H1 (cell line): ENCODE results near the gene NLK. TPM values are rescaled to one million over a fixed set of nuclear protein-coding genes. Genes with fewer than 3 reads are reported as not detected.

Experiments
- CTCF ChIA-PET: fragments of 300-600 bp; sonication (Branson Sonifier 250); formaldehyde crosslinking; loops from one replicate; lab custom pipeline; 2021; ENCODE audit not compliant: partially characterized antibody; lab: Charles Lee
- POLR2A ChIA-PET: fragments of 300-600 bp; sonication (Branson Sonifier 250); formaldehyde crosslinking; loops from one replicate; lab custom pipeline; 2021; ENCODE audit warnings: inconsistent platforms; ENCODE audit not compliant: partially characterized antibody; lab: Charles Lee
- DNase-seq, 2 experiments: peaks; one replicate each; pipeline versions ENCODE4 v3.0.0 to v3.0.0-alpha.2; 2010 to 2022; ENCODE audit warnings: low spot score in 2 of 2, low read depth in 1 of 2, mixed read lengths in 1 of 2
- FAIRE-seq: peaks from 2 replicates; lab custom pipeline; 2011; peaks lifted over from hg19 to GRCh38; lab: Jason Lieb, UNC
- H2AFZ ChIP-seq: 2 replicates; pipeline ENCODE4 v1.8.1; 2012; ENCODE audit warnings: low read length, inconsistent platforms
- H2AK5ac ChIP-seq: 2 replicates; pipeline ENCODE4 v1.6.1; 2013; ENCODE audit warnings: low read depth, low read length
- H2BK120ac ChIP-seq: replicated peaks from 2 replicates; pipeline ENCODE3; 2013; ENCODE audit warnings: low read depth, low read length, inconsistent platforms
- H2BK12ac ChIP-seq: 2 replicates; pipeline ENCODE4 v1.6.1; 2013; ENCODE audit warnings: low read depth, low read length
- H2BK15ac ChIP-seq: 2 replicates; pipeline ENCODE4 v1.6.1; 2013; ENCODE audit warnings: low read length
- H2BK20ac ChIP-seq: 2 replicates; pipeline ENCODE4 v1.6.1; 2013; ENCODE audit warnings: low read length
- H2BK5ac ChIP-seq: 2 replicates; pipeline ENCODE4 v1.6.1; 2013; ENCODE audit warnings: low read depth, low read length
- H3K14ac ChIP-seq: 2 replicates; pipeline ENCODE4 v1.6.1; 2013; ENCODE audit warnings: inconsistent platforms; ENCODE audit not compliant: insufficient read length
- H3K18ac ChIP-seq: 2 replicates; pipeline ENCODE4 v1.6.1; 2013; ENCODE audit warnings: low read length; ENCODE audit errors: extremely low read depth
- H3K23ac ChIP-seq: 2 replicates; pipeline ENCODE4 v1.6.1; 2013; ENCODE audit warnings: inconsistent platforms; ENCODE audit not compliant: insufficient read length
- H3K23me2 ChIP-seq: 2 replicates; pipeline ENCODE4 v1.6.1; 2013; ENCODE audit warnings: low read depth, low read length
- H3K27ac ChIP-seq: 2 replicates; pipeline ENCODE4 v1.6.1; 2011; ENCODE audit warnings: low read depth, low read length, inconsistent platforms
- H3K27me3 ChIP-seq, 4 experiments: replicated peaks in 1 of 4; 1 replicate in 1 of 4; 2 replicates in 3 of 4; pipeline versions ENCODE4 v1.6.1 to v1.8.1; 2011 to 2013; ENCODE audit warnings: low read length in 3 of 4, mild to moderate bottlenecking in 3 of 4, inconsistent platforms in 2 of 4, mixed read lengths in 2 of 4, moderate library complexity in 1 of 4; ENCODE audit not compliant: control insufficient read depth in 3 of 4, insufficient read depth in 3 of 4; ENCODE audit errors: extremely low read depth in 1 of 4
- H3K36me3 ChIP-seq, 4 experiments: 2 replicates each; pipeline versions ENCODE4 v1.6.1 to v1.8.1; 2011 to 2013; ENCODE audit warnings: mild to moderate bottlenecking in 4 of 4, low read length in 3 of 4, moderate library complexity in 2 of 4, control low read depth in 1 of 4, inconsistent platforms in 1 of 4; ENCODE audit not compliant: insufficient read depth in 4 of 4, control insufficient read depth in 2 of 4
- H3K4ac ChIP-seq: replicated peaks from 2 replicates; pipeline ENCODE3; 2013; ENCODE audit warnings: low read length, low read depth, mixed read lengths, inconsistent platforms; ENCODE audit not compliant: insufficient read length
- H3K4me1 ChIP-seq, 4 experiments: replicated peaks in 1 of 4; 1 replicate in 1 of 4; 2 replicates in 3 of 4; pipeline versions ENCODE4 v1.6.1 to v1.8.1; 2011 to 2013; ENCODE audit warnings: low read length in 3 of 4, inconsistent platforms in 2 of 4, mixed read lengths in 1 of 4; ENCODE audit not compliant: insufficient read depth in 4 of 4, control insufficient read depth in 3 of 4
- H3K4me2 ChIP-seq, 2 experiments: 2 replicates each; pipeline versions ENCODE4 v1.6.1 to v1.8.1; 2011 to 2013; ENCODE audit warnings: low read depth in 2 of 2, low read length in 2 of 2, control low read depth in 1 of 2, inconsistent platforms in 1 of 2, mild to moderate bottlenecking in 1 of 2; ENCODE audit not compliant: insufficient read depth in 1 of 2
- H3K4me3 ChIP-seq, 4 experiments: fragments of 200-600, 300-600 bp in 1 of 4; sonication (generic), shearing (Covaris generic), sonication (Bioruptor Twin) in 1 of 4; 2 replicates each; pipeline versions ENCODE4 v1.5.1 to v1.8.1; 2011 to 2016; ENCODE audit warnings: low read length in 4 of 4, low read depth in 3 of 4, control low read depth in 2 of 4, inconsistent platforms in 2 of 4, mild to moderate bottlenecking in 2 of 4, mixed read lengths in 1 of 4, moderate library complexity in 1 of 4; ENCODE audit not compliant: insufficient read depth in 2 of 4; ENCODE audit errors: extremely low read depth in 1 of 4
- H3K56ac ChIP-seq: replicated peaks from 2 replicates; pipeline ENCODE3; 2013; ENCODE audit warnings: low read depth, mild to moderate bottlenecking, mixed read lengths, low read length, inconsistent platforms; ENCODE audit not compliant: insufficient read length
- H3K79me1 ChIP-seq: 2 replicates; pipeline ENCODE4 v1.6.1; 2013; ENCODE audit warnings: low read depth, low read length, control low read depth
- H3K79me2 ChIP-seq, 2 experiments: 2 replicates each; pipeline versions ENCODE4 v1.6.1 to v1.8.1; 2012 to 2013; ENCODE audit warnings: low read length in 2 of 2, mild to moderate bottlenecking in 2 of 2, inconsistent platforms in 1 of 2; ENCODE audit not compliant: insufficient read depth in 2 of 2, control insufficient read depth in 1 of 2
- H3K9ac ChIP-seq, 4 experiments: replicated peaks in 1 of 4; 1 replicate in 1 of 4; 2 replicates in 3 of 4; pipeline versions ENCODE4 v1.6.1 to v1.8.1; 2011 to 2013; ENCODE audit warnings: low read depth in 3 of 4, low read length in 3 of 4, control low read depth in 2 of 4, mild to moderate bottlenecking in 2 of 4, moderate library complexity in 2 of 4, inconsistent platforms in 1 of 4; ENCODE audit errors: extremely low read depth in 1 of 4
- H3K9me3 ChIP-seq, 2 experiments: 2 replicates each; pipeline versions ENCODE4 v1.6.1 to v1.8.1; 2012 to 2013; ENCODE audit warnings: mild to moderate bottlenecking in 2 of 2, moderate library complexity in 2 of 2, control low read depth in 1 of 2, inconsistent platforms in 1 of 2, low read depth in 1 of 2, low read length in 1 of 2, mixed read lengths in 1 of 2; ENCODE audit not compliant: insufficient read depth in 2 of 2
- H4K20me1 ChIP-seq, 2 experiments: replicated peaks in 1 of 2; 2 replicates each; pipeline versions ENCODE3 to v1.8.1; 2011 to 2013; ENCODE audit warnings: inconsistent platforms in 2 of 2, low read length in 2 of 2, mild to moderate bottlenecking in 1 of 2; ENCODE audit not compliant: insufficient read depth in 2 of 2, control insufficient read depth in 1 of 2
- H4K5ac ChIP-seq: 2 replicates; pipeline ENCODE4 v1.6.1; 2013; ENCODE audit warnings: low read length, low read depth, mixed read lengths, inconsistent platforms; ENCODE audit not compliant: insufficient read length
- H4K8ac ChIP-seq: 2 replicates; pipeline ENCODE4 v1.8.0; 2013; ENCODE audit warnings: mild to moderate bottlenecking, moderate library complexity, low read length, inconsistent platforms; ENCODE audit not compliant: insufficient read depth; ENCODE audit errors: extremely low read depth
- H4K91ac ChIP-seq: replicated peaks from 2 replicates; pipeline ENCODE3; 2013; ENCODE audit warnings: low read length, mixed read lengths, inconsistent platforms; ENCODE audit not compliant: insufficient read length
- BACH1 ChIP-seq: IDR thresholded peaks from 2 replicates; pipeline ENCODE4 v1.6.1; 2012; ENCODE audit warnings: low read length, improper control_type of control experiment
- CREB1 ChIP-seq: IDR thresholded peaks from 2 replicates; pipeline ENCODE4 v1.6.1; 2012; ENCODE audit warnings: inconsistent platforms
- EP300 ChIP-seq, 2 experiments: IDR thresholded peaks; 1 replicate in 1 of 2; 2 replicates in 1 of 2; pipeline ENCODE4 v1.6.1; 2011 to 2012; ENCODE audit warnings: low read depth in 2 of 2, low read length in 2 of 2, mild to moderate bottlenecking in 2 of 2, borderline replicate concordance in 1 of 2, inconsistent platforms in 1 of 2, moderate library complexity in 1 of 2
- KDM4A ChIP-seq: IDR thresholded peaks from one replicate; pipeline ENCODE4 v1.7.1; 2012; ENCODE audit warnings: low read depth, mild to moderate bottlenecking, moderate library complexity, low read length, inconsistent platforms; ENCODE audit not compliant: severe bottlenecking
- SP2 ChIP-seq: IDR thresholded peaks from 2 replicates; pipeline ENCODE4 v1.6.1; 2012; ENCODE audit warnings: mild to moderate bottlenecking, low read length, inconsistent platforms
- SRF ChIP-seq: IDR thresholded peaks from 2 replicates; pipeline ENCODE4 v1.6.1; 2011; ENCODE audit warnings: mild to moderate bottlenecking, low read depth, low read length, moderate library complexity
- TAF7 ChIP-seq: optimal IDR thresholded peaks from 2 replicates; pipeline ENCODE3; 2011; ENCODE audit warnings: low read depth, mild to moderate bottlenecking, inconsistent platforms, low read length, moderate library complexity, borderline replicate concordance
- USF2 ChIP-seq: IDR thresholded peaks from 2 replicates; pipeline ENCODE4 v1.6.1; 2011; ENCODE audit warnings: low read length, improper control_type of control experiment
- WGBS, 2 experiments: shearing (Covaris generic) in 1 of 2; methylation state at CpG; one replicate each; pipeline versions ENCODE4 v1.1.6 to v1.1.7; 2013 to 2015; ENCODE audit warnings: low lambda C conversion rate in 2 of 2, mixed read lengths in 2 of 2, inconsistent platforms in 1 of 2, low coverage in 1 of 2, missing lambda C conversion rate in 1 of 2; ENCODE audit not compliant: insufficient replicate concordance in 2 of 2, insufficient coverage in 1 of 2, insufficient read length in 1 of 2; ENCODE audit errors: extremely low coverage in 1 of 2, missing lambda C conversion rate in 1 of 2; 5-methylcytosine and 5-hydroxymethylcytosine counted together
- polyA plus RNA-seq, 7 experiments: library from polyadenylated mRNA; depleted of rRNA in 3 of 7; stranded (reverse) in 5 of 7; unstranded in 2 of 7; fragments of >200 nt in 5 of 7; fragments of 200-250 nt in 2 of 7; gene quantifications; 1 replicate in 5 of 7; 2 replicates in 1 of 7; 4 replicates in 1 of 7; pipeline versions ENCODE4 v1.2.1 to v1.2.3, GENCODE V29; 2011 to 2013; ENCODE audit warnings: missing spikeins in 2 of 7, mixed read lengths in 2 of 7
- total RNA-seq: library from RNA; stranded (reverse); fragmentation: NEBNext Ultra II Directional; extraction: Animal tissue kit (Norgen Biotek cat#: 25700); gene quantifications from 2 replicates; pipeline ENCODE4 v1.2.1, GENCODE V29; 2021

NLK gene
- total and polyA plus RNA-seq, 2 of the 8 experiments (the other 6 are each of a cell fraction or from before 2014, with no cell fraction given): 30.8 to 49.9 TPM

- POLR2A ChIA-PET: interaction anchor here (0.6 to 1.0 kb wide), 2 partner anchors 11 to 122 kb away, joined by 3 to 4 read pairs; no protein-coding TSS in a partner anchor
- Histone ChIP-seq H4K91ac (no peak overlapping the region), H3K9ac (no peak overlapping the region), H3K23ac (no peak overlapping the region), H2AK5ac (no peak overlapping the region), H3K36me3 (no peaks in the 10 kb centered on the region; a peak in 2 of 8 replicates), H4K5ac (no peak overlapping the region), H3K14ac (no peak overlapping the region), H2BK12ac (no peak overlapping the region), H4K8ac (no peak overlapping the region), H3K4me2 (no peak overlapping the region), H2BK20ac (no peak overlapping the region), H3K4ac (no peak overlapping the region), H2BK120ac (no peak overlapping the region), H3K9me3 (no peaks in the 10 kb centered on the region), H2BK15ac (no peak overlapping the region), H3K27ac (no peak overlapping the region), H3K27me3 (no peaks in the 10 kb centered on the region), H3K23me2 (no peaks in the 10 kb centered on the region), H4K20me1 (no peaks in the 10 kb centered on the region), H3K18ac (no peak overlapping the region), H3K79me2 (no peaks in the 10 kb centered on the region), H3K79me1 (no peaks in the 10 kb centered on the region; the same call in 1 of the 2 replicates), H3K56ac (no peak overlapping the region), H3K4me1 (peaks cover 4 to 20% (median 11%) of the 10 kb centered on the region in 4 experiments; a peak in 5 of 7 replicates), H2BK5ac (no peak overlapping the region), H2AFZ (no peak overlapping the region), H3K4me3 (no peak overlapping the region)
- FAIRE-seq (no peak), DNase-seq (no peak)
- no peak for TF ChIP-seq SRF
- no peak for TF ChIP-seq SP2
- no peak for TF ChIP-seq KDM4A
- TF ChIP-seq CREB1: no peak
- TF ChIP-seq EP300 (IDR thresholded peaks at IDR 0.05; ENCODE audit: borderline replicate concordance in 1 of 2, low read depth in 2 of 2, low read length in 2 of 2): no peak
- TF ChIP-seq USF2: no peak
- TF ChIP-seq BACH1: no peak
- TF ChIP-seq TAF7: no peak
- 85% methylated on average over 2 of the region's 2 CpGs; no CpG with 5 or more reads in 1 of the 2 experiments for WGBS, 2 experiments
- CTCF ChIA-PET: interaction anchor here (1.0 to 1.2 kb wide), 2 partner anchors 51 to 56 kb away, joined by 3 to 4 read pairs; no protein-coding TSS in a partner anchor
Measured at GRCh38 chr17:28177351-28177750, 134.9 kb downstream of the NLK start.
